K562 (cell line): Measurements from ENCODE around the gene PSMC3IP. TPM values are rescaled to one million over a fixed set of nuclear protein-coding genes. Genes with fewer than 3 reads are reported as not detected.

Experiments used
- CHD1 ChIP-seq: fragments of 200-600 bp; sonication (generic); IDR thresholded peaks from one replicate; pipeline ENCODE4 v1.6.1; 2012; ENCODE audit warnings: mild to moderate bottlenecking, moderate library complexity, low read length, inconsistent platforms
- ETV1 ChIP-seq: fragments of 450-650 bp; conservative IDR thresholded peaks from 2 replicates; pipeline ENCODE4 v1.6.1; 2016; ENCODE audit warnings: missing genetic modification characterization, control low read depth, low read depth, missing compliant biosample characterization
- IRF1 ChIP-seq: sonication (generic); formaldehyde crosslinking; IDR thresholded peaks from 2 replicates; pipeline ENCODE4 v1.8.0; 2022; ENCODE audit warnings: missing genetic modification reagents, mild to moderate bottlenecking, borderline replicate concordance
- MNT ChIP-seq, 2 experiments: fragments of 450-650 bp; conservative IDR thresholded peaks; 2 replicates each; pipeline ENCODE4 v1.6.1; 2017; ENCODE audit warnings: mild to moderate bottlenecking in 2 of 2, moderate library complexity in 2 of 2
- PTBP1 ChIP-seq: fragments of 200-400 bp; formaldehyde crosslinking; IDR thresholded peaks from 2 replicates; pipeline ENCODE4 v1.6.1; 2017; ENCODE audit warnings: low read depth, low read length
- SIN3A ChIP-seq, 2 experiments: fragments of 150-350 bp in 1 of 2; IDR thresholded peaks; 2 replicates each; pipeline ENCODE4 v1.6.1; 2011 to 2016; ENCODE audit warnings: borderline replicate concordance in 2 of 2, low read depth in 2 of 2, low read length in 2 of 2, mild to moderate bottlenecking in 2 of 2, moderate library complexity in 2 of 2; ENCODE audit not compliant: control insufficient read depth in 1 of 2
- SREBF1 ChIP-seq: fragments of 150-350 bp; IDR thresholded peaks from 2 replicates; pipeline ENCODE4 v1.6.1; 2014; ENCODE audit warnings: antibody characterized with exemption, low read depth, low read length, borderline replicate concordance
- SUPT5H ChIP-seq: fragments of 450-650 bp; IDR thresholded peaks from 2 replicates; pipeline ENCODE4 v1.6.1; 2016
- ZBTB2 ChIP-seq: fragments of 450-650 bp; IDR thresholded peaks from 2 replicates; pipeline ENCODE4 v1.6.1; 2016; ENCODE audit warnings: antibody characterized with exemption
- ZNF75A ChIP-seq: fragments of 450-650 bp; formaldehyde crosslinking; IDR thresholded peaks from 2 replicates; pipeline ENCODE4 v1.4.0; 2020; ENCODE audit warnings: mild to moderate bottlenecking
- polyA plus RNA-seq, 8 experiments: library from polyadenylated mRNA; depleted of rRNA in 4 of 8; stranded (reverse) in 5 of 8; unstranded in 3 of 8; fragments of >200 nt; fragmentation: Nextera tagmentation in 2 of 8; fragmentation: Illumina TruSeq in 1 of 8; extraction: Ambion mirVana in 2 of 8; extraction: Trizol in 1 of 8; gene quantifications; 2 replicates each; pipeline versions ENCODE4 v1.2.1 to v1.2.3, GENCODE V29; 2011 to 2014; ENCODE audit warnings: inconsistent platforms in 1 of 8, missing spikeins in 1 of 8
- total RNA-seq, 7 experiments: library from RNA; depleted of rRNA in 6 of 7; stranded (reverse); fragments of >200 nt in 6 of 7; fragmentation: Illumina TruSeq in 2 of 7; extraction: Trizol in 2 of 7; gene quantifications; 2 replicates each; pipeline versions ENCODE4 v1.2.1 to v1.2.3, GENCODE V29; 2011 to 2021; ENCODE audit warnings: low replicate concordance in 1 of 7
- TF ChIP-seq, protein P1 (sequence below), 2 experiments: fragments of 200-800 bp in 1 of 2; sonication (Bioruptor generic) in 1 of 2; sonication (generic) in 1 of 2; formaldehyde crosslinking in 1 of 2; IDR thresholded peaks in 1 of 2; conservative IDR thresholded peaks in 1 of 2; 2 replicates each; pipeline versions ENCODE4 v1.5.0 to v1.6.1; 2016 to 2020; ENCODE audit warnings: missing compliant biosample characterization in 1 of 2, missing genetic modification characterization in 1 of 2, missing genetic modification reagents in 1 of 2
- TF ChIP-seq, protein P2 (sequence below), 3 experiments: fragments of 200-800 bp in 1 of 3; fragments of 250-450 bp in 1 of 3; fragments of 450-650 bp in 1 of 3; sonication (Bioruptor Pico) in 1 of 3; sonication (Bioruptor generic) in 1 of 3; formaldehyde crosslinking in 1 of 3; IDR thresholded peaks; 2 replicates each; pipeline versions ENCODE4 v1.6.1 to v1.8.0; 2016 to 2022; ENCODE audit warnings: mild to moderate bottlenecking in 2 of 3, missing genetic modification characterization in 2 of 3, missing compliant biosample characterization in 1 of 3, moderate library complexity in 1 of 3
- TF ChIP-seq, protein P3 (sequence below): fragments of 450-650 bp; formaldehyde crosslinking; IDR thresholded peaks from 2 replicates; pipeline ENCODE4 v1.4.0; 2020; ENCODE audit warnings: mild to moderate bottlenecking, moderate library complexity

PSMC3IP gene
- total and polyA plus RNA-seq, 9 of the 15 experiments (the other 6 are each of a cell fraction or from before 2014, with no cell fraction given), result 13.8 to 65.6 (median 32.8) TPM

GRCh38 chr17:42554250-42555121 is 23.0 kb downstream of the PSMC3IP start (continued):
- TF ChIP-seq PTBP1, result no peak
- TF ChIP-seq, protein P1, sequence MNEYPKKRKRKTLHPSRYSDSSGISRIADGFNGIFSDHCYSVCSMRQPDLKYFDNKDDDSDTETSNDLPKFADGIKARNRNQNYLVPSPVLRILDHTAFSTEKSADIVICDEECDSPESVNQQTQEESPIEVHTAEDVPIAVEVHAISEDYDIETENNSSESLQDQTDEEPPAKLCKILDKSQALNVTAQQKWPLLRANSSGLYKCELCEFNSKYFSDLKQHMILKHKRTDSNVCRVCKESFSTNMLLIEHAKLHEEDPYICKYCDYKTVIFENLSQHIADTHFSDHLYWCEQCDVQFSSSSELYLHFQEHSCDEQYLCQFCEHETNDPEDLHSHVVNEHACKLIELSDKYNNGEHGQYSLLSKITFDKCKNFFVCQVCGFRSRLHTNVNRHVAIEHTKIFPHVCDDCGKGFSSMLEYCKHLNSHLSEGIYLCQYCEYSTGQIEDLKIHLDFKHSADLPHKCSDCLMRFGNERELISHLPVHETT (CRISPR knock-in tag; conservative IDR thresholded peaks at IDR 0.05 in 1 of 2, IDR thresholded peaks at IDR 0.05 in 1 of 2), result 0 out of 4 replicates have a peak, but pooled peaks of 1 of the 2 experiments have one; percentile 2
- peak; percentile 35 for TF ChIP-seq CHD1
- no peak for TF ChIP-seq SREBF1
- peak in 1 of 2 experiments; percentile 76; a peak in 1 of 4 replicates for TF ChIP-seq SIN3A (IDR thresholded peaks at IDR 0.05; ENCODE audit: borderline replicate concordance in 2 of 2, control insufficient read depth in 1 of 2, low read depth in 2 of 2, low read length in 2 of 2)
- peak; percentile 77 for TF ChIP-seq SUPT5H
- 0 out of 2 replicates have a peak, but pooled peaks have one; percentile 15 for TF ChIP-seq ETV1
- TF ChIP-seq, protein P2, sequence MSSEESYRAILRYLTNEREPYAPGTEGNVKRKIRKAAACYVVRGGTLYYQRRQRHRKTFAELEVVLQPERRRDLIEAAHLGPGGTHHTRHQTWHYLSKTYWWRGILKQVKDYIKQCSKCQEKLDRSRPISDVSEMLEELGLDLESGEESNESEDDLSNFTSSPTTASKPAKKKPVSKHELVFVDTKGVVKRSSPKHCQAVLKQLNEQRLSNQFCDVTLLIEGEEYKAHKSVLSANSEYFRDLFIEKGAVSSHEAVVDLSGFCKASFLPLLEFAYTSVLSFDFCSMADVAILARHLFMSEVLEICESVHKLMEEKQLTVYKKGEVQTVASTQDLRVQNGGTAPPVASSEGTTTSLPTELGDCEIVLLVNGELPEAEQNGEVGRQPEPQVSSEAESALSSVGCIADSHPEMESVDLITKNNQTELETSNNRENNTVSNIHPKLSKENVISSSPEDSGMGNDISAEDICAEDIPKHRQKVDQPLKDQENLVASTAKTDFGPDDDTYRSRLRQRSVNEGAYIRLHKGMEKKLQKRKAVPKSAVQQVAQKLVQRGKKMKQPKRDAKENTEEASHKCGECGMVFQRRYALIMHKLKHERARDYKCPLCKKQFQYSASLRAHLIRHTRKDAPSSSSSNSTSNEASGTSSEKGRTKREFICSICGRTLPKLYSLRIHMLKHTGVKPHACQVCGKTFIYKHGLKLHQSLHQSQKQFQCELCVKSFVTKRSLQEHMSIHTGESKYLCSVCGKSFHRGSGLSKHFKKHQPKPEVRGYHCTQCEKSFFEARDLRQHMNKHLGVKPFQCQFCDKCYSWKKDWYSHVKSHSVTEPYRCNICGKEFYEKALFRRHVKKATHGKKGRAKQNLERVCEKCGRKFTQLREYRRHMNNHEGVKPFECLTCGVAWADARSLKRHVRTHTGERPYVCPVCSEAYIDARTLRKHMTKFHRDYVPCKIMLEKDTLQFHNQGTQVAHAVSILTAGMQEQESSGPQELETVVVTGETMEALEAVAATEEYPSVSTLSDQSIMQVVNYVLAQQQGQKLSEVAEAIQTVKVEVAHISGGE (CRISPR knock-in tag; IDR thresholded peaks at IDR 0.05), result peak in 1 of 3 experiments; percentile 51; a peak in 1 of 6 replicates
- TF ChIP-seq ZNF75A (CRISPR knock-in tag), result no peak
- TF ChIP-seq IRF1 (CRISPR knock-in tag), result 0 out of 2 replicates have a peak, but pooled peaks have one; percentile 29
- no peak for TF ChIP-seq ZBTB2
- TF ChIP-seq, protein P3, sequence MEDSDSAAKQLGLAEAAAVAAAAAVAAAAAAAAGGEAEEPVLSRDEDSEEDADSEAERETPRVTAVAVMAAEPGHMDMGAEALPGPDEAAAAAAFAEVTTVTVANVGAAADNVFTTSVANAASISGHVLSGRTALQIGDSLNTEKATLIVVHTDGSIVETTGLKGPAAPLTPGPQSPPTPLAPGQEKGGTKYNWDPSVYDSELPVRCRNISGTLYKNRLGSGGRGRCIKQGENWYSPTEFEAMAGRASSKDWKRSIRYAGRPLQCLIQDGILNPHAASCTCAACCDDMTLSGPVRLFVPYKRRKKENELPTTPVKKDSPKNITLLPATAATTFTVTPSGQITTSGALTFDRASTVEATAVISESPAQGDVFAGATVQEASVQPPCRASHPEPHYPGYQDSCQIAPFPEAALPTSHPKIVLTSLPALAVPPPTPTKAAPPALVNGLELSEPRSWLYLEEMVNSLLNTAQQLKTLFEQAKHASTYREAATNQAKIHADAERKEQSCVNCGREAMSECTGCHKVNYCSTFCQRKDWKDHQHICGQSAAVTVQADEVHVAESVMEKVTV (CRISPR knock-in tag), result peak; percentile 53
- TF ChIP-seq MNT (conservative IDR thresholded peaks at IDR 0.05), result peak in 1 of 2 experiments; percentile 71; a peak in 1 of 4 replicates
